Ovary (tissue), 3 donors: Measurements from ENCODE around the gene PANK1.

Source experiments
- EP300 ChIP-seq: sonication (generic); formaldehyde crosslinking; IDR thresholded peaks from one replicate; pipeline ENCODE4 v1.6.1; 2017; ENCODE audit warnings: antibody characterized with exemption
- POLR2A ChIP-seq: fragments of 450-650 bp; IDR thresholded peaks from one replicate; pipeline ENCODE4 v1.6.1; 2017; ENCODE audit warnings: antibody characterized with exemption, mild to moderate bottlenecking, moderate library complexity
- TF ChIP-seq, protein P1 (sequence below), 3 donors: fragments of 450-650 bp in 2 of 3; fragments of 200-600 bp in 1 of 3; IDR thresholded peaks; one replicate each; pipeline versions ENCODE4 v1.5.1 to v1.8.0; 2016 to 2022; ENCODE audit warnings: antibody characterized with exemption in 3 of 3, mild to moderate bottlenecking in 1 of 3
- donor health status: DM: no; HTN: no; CAD: no.

DNA sequence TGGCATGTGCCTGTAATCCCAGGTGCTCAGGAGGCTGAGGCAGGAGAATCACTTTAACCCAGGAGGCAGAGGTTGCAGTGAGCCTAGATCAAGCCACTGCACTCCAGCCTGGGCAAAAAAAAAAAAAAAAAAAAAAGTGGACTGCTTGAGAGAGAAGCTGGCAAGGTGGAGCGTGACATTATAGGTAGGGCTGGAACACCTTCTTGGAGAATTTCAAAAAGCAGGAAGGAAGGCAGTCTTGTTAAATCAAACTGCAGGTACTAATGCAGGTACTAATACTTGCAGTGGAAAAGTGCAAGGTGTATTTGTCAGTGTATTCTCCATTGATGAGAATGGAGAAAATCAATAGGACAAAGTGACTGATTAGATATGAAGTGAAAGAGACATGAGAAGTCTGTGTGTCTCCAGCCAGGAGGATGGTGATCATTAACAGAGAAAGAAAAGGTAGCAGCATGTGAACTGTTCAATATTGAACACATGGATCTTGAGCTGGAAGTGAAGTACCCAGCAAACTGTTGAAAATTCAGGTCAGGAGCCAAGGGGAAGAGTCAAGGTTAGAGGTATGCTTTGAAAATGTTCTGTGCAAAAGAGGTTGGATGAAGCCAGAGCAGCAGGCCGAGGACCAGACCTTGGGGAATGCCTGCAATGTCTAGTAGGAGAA, 97.1 kb downstream of the PANK1 start:
- TF ChIP-seq, protein P1, sequence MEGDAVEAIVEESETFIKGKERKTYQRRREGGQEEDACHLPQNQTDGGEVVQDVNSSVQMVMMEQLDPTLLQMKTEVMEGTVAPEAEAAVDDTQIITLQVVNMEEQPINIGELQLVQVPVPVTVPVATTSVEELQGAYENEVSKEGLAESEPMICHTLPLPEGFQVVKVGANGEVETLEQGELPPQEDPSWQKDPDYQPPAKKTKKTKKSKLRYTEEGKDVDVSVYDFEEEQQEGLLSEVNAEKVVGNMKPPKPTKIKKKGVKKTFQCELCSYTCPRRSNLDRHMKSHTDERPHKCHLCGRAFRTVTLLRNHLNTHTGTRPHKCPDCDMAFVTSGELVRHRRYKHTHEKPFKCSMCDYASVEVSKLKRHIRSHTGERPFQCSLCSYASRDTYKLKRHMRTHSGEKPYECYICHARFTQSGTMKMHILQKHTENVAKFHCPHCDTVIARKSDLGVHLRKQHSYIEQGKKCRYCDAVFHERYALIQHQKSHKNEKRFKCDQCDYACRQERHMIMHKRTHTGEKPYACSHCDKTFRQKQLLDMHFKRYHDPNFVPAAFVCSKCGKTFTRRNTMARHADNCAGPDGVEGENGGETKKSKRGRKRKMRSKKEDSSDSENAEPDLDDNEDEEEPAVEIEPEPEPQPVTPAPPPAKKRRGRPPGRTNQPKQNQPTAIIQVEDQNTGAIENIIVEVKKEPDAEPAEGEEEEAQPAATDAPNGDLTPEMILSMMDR (IDR thresholded peaks at IDR 0.05), result no peak
- TF ChIP-seq POLR2A (no peak), EP300 (no peak)
